H9 (cell line): Measurements from ENCODE around the gene DKK3. TPM values are rescaled to one million over a fixed set of nuclear protein-coding genes. Genes with fewer than 3 reads are reported as not detected.

Experiments
- DNase-seq: peaks from one replicate; pipeline ENCODE4 v3.0.0-alpha.2; 2017
- H2AFZ ChIP-seq: one replicate; pipeline ENCODE4 v1.6.1; 2013; ENCODE audit warnings: mild to moderate bottlenecking, low read length, control low read depth, moderate library complexity
- H2AK5ac ChIP-seq: 2 replicates; pipeline ENCODE4 v1.6.1; 2013; ENCODE audit warnings: low read length, control low read depth, mixed read lengths; ENCODE audit not compliant: insufficient read length
- H2BK120ac ChIP-seq: one replicate; pipeline ENCODE4 v1.6.1; 2013; ENCODE audit warnings: low read depth, mild to moderate bottlenecking, low read length, control low read depth, inconsistent platforms; ENCODE audit not compliant: poor library complexity, severe bottlenecking
- H2BK12ac ChIP-seq: 2 replicates; pipeline ENCODE4 v1.6.1; 2013; ENCODE audit warnings: low read length, control low read depth, mixed read lengths, low read depth; ENCODE audit not compliant: insufficient read length
- H2BK15ac ChIP-seq: 2 replicates; pipeline ENCODE4 v1.6.1; 2013; ENCODE audit warnings: low read depth, low read length, control low read depth
- H2BK20ac ChIP-seq: one replicate; pipeline ENCODE4 v1.6.1; 2013; ENCODE audit warnings: low read depth, mild to moderate bottlenecking, low read length, control low read depth, inconsistent platforms; ENCODE audit not compliant: poor library complexity, severe bottlenecking
- H2BK5ac ChIP-seq: 2 replicates; pipeline ENCODE4 v1.6.1; 2013; ENCODE audit warnings: low read length, control low read depth, mixed read lengths; ENCODE audit not compliant: insufficient read length
- H3K14ac ChIP-seq: 2 replicates; pipeline ENCODE4 v1.6.1; 2013; ENCODE audit warnings: low read length, control low read depth; ENCODE audit not compliant: insufficient read depth
- H3K18ac ChIP-seq: 2 replicates; pipeline ENCODE4 v1.6.1; 2013; ENCODE audit warnings: low read depth, mild to moderate bottlenecking, mixed read lengths, low read length, control low read depth; ENCODE audit not compliant: insufficient read length
- H3K23ac ChIP-seq: 2 replicates; pipeline ENCODE4 v1.6.1; 2013; ENCODE audit warnings: low read length, control low read depth, mixed read lengths, low read depth; ENCODE audit not compliant: insufficient read length
- H3K23me2 ChIP-seq: 2 replicates; pipeline ENCODE4 v1.6.1; 2013; ENCODE audit warnings: low read depth, mild to moderate bottlenecking, mixed read lengths, low read length, control low read depth; ENCODE audit not compliant: insufficient read length, poor library complexity, severe bottlenecking
- H3K27ac ChIP-seq: 2 replicates; pipeline ENCODE4 v1.5.1; 2013; ENCODE audit warnings: low read length, control low read depth, mixed read lengths, low read depth; ENCODE audit not compliant: insufficient read length
- H3K27me3 ChIP-seq: 2 replicates; pipeline ENCODE4 v1.6.1; 2013; ENCODE audit warnings: low read length, control low read depth, inconsistent platforms; ENCODE audit not compliant: insufficient read depth
- H3K4ac ChIP-seq: 2 replicates; pipeline ENCODE4 v1.6.1; 2013; ENCODE audit warnings: low read depth, mild to moderate bottlenecking, control low read depth, inconsistent platforms, low read length, moderate library complexity
- H3K4me1 ChIP-seq: 2 replicates; pipeline ENCODE4 v1.6.1; 2013; ENCODE audit warnings: low read length, control low read depth, inconsistent platforms; ENCODE audit not compliant: insufficient read depth
- H3K4me2 ChIP-seq: 2 replicates; pipeline ENCODE4 v1.6.1; 2013; ENCODE audit warnings: low read length, control low read depth, mixed read lengths; ENCODE audit not compliant: insufficient read length, insufficient read depth
- H3K56ac ChIP-seq: 2 replicates; pipeline ENCODE4 v1.6.1; 2013; ENCODE audit warnings: low read depth, mild to moderate bottlenecking, mixed read lengths, low read length, control low read depth; ENCODE audit not compliant: insufficient read length
- H3K79me1 ChIP-seq: 2 replicates; pipeline ENCODE4 v1.6.1; 2013; ENCODE audit warnings: low read depth, mild to moderate bottlenecking, moderate library complexity, low read length, control low read depth, inconsistent platforms; ENCODE audit not compliant: insufficient read depth, poor library complexity, severe bottlenecking
- H3K79me2 ChIP-seq: 2 replicates; pipeline ENCODE4 v1.6.1; 2013; ENCODE audit warnings: low read length, control low read depth, inconsistent platforms; ENCODE audit not compliant: insufficient read depth
- H3K9ac ChIP-seq: 2 replicates; pipeline ENCODE4 v1.6.1; 2013; ENCODE audit warnings: low read length, control low read depth, mixed read lengths; ENCODE audit not compliant: insufficient read length; ENCODE audit errors: extremely low read depth
- H3K9me3 ChIP-seq: one replicate; pipeline ENCODE4 v1.6.1; 2013; ENCODE audit warnings: low read depth, low read length, inconsistent platforms; ENCODE audit not compliant: control insufficient read depth
- H3T11ph ChIP-seq: one replicate; pipeline ENCODE4 v1.6.1; 2013; ENCODE audit warnings: mild to moderate bottlenecking, low read length, control low read depth, inconsistent platforms
- H4K20me1 ChIP-seq: one replicate; pipeline ENCODE4 v1.6.1; 2013; ENCODE audit not compliant: control insufficient read depth, insufficient read length, insufficient read depth
- H4K5ac ChIP-seq: 2 replicates; pipeline ENCODE4 v1.6.1; 2013; ENCODE audit warnings: low read depth, mild to moderate bottlenecking, mixed read lengths, low read length, control low read depth; ENCODE audit not compliant: insufficient read length
- H4K8ac ChIP-seq: replicated peaks from 2 replicates; pipeline ENCODE4 v1.6.1; 2013; ENCODE audit warnings: low read length, control low read depth, mixed read lengths, low read depth; ENCODE audit not compliant: insufficient read length
- H4K91ac ChIP-seq: 2 replicates; pipeline ENCODE4 v1.6.1; 2013; ENCODE audit warnings: low read depth, mild to moderate bottlenecking, moderate library complexity, mixed read lengths, low read length, control low read depth; ENCODE audit not compliant: insufficient read length
- H3K27ac Mint-ChIP-seq, 3 experiments: 2 replicates in 2 of 3; 3 replicates in 1 of 3; pipeline ENCODE4 v1.8.0; 2020 to 2021; ENCODE audit warnings: mixed read lengths in 3 of 3, mild to moderate bottlenecking in 1 of 3, moderate library complexity in 1 of 3
- H3K27me3 Mint-ChIP-seq: 2 replicates; pipeline ENCODE4 v1.8.0; 2021; ENCODE audit warnings: low read depth, mild to moderate bottlenecking, moderate library complexity, mixed read lengths
- H3K36me3 Mint-ChIP-seq, 3 experiments: 2 replicates in 2 of 3; 3 replicates in 1 of 3; pipeline ENCODE4 v1.8.0; 2020 to 2021; ENCODE audit warnings: low read depth in 3 of 3, mixed read lengths in 3 of 3; ENCODE audit not compliant: insufficient read depth in 1 of 3
- H3K4me1 Mint-ChIP-seq, 2 experiments: 2 replicates each; pipeline ENCODE4 v1.8.0; 2020; ENCODE audit warnings: mixed read lengths in 2 of 2
- H3K4me3 Mint-ChIP-seq, 2 experiments: 2 replicates in 1 of 2; 3 replicates in 1 of 2; pipeline ENCODE4 v1.8.0; 2020 to 2021; ENCODE audit warnings: mild to moderate bottlenecking in 2 of 2, mixed read lengths in 2 of 2, moderate library complexity in 1 of 2
- H3K9me3 Mint-ChIP-seq, 2 experiments: 2 replicates in 1 of 2; 3 replicates in 1 of 2; pipeline ENCODE4 v1.8.0; 2020; ENCODE audit warnings: mild to moderate bottlenecking in 2 of 2, mixed read lengths in 2 of 2, moderate library complexity in 1 of 2
- CTCF ChIP-seq: fragments of 200-600 bp; sonication (generic); conservative IDR thresholded peaks from 3 replicates; pipeline ENCODE4 v1.8.0; 2021; ENCODE audit warnings: antibody characterized with exemption, mild to moderate bottlenecking
- WGBS: extraction: QIAGEN DNeasy Blood & Tissue Kit; methylation state at CpG from one replicate; pipeline ENCODE4 v1.1.7; 2013; ENCODE audit warnings: missing lambda C conversion rate, low lambda C conversion rate, mixed read lengths; ENCODE audit not compliant: insufficient read length; ENCODE audit errors: extremely low coverage; 5-methylcytosine and 5-hydroxymethylcytosine counted together
- total RNA-seq: library from RNA; stranded (reverse); gene quantifications from 2 replicates; pipeline ENCODE4 v1.2.1, GENCODE V29; 2021

Gene DKK3
- total RNA-seq, 1 experiment from 2014 or later: 17.1 TPM

- no peak overlapping the region for H2AK5ac ChIP-seq
- peaks cover 17 to 19% of the 10 kb centered on the region in 2 experiments; a peak in 4 of 5 replicates for H3K9me3 Mint-ChIP-seq
- H3K36me3 Mint-ChIP-seq: peaks cover 4 to 18% (median 9%) of the 10 kb centered on the region in 3 experiments
- DNase-seq: no peak
- no peak overlapping the region for H3K4ac ChIP-seq
- H3K4me1 ChIP-seq: no peaks in the 10 kb centered on the region; the same call in 1 of the 2 replicates
- H4K5ac ChIP-seq: no peak overlapping the region
- no peak overlapping the region for H2BK20ac ChIP-seq
- no peaks in the 10 kb centered on the region for H3K79me1 ChIP-seq
- H3K4me1 Mint-ChIP-seq: peaks cover 7 to 8% of the 10 kb centered on the region in 2 experiments; a peak in 3 of 4 replicates
- H3K27me3 ChIP-seq: no peaks in the 10 kb centered on the region
- WGBS: no CpG with 5 or more reads among the region's 1 CpG
- no peak overlapping the region for H3K27ac Mint-ChIP-seq
- H4K91ac ChIP-seq: no peak overlapping the region
- no peaks in the 10 kb centered on the region for H4K20me1 ChIP-seq
- no peak overlapping the region for H3K9ac ChIP-seq
- H3T11ph ChIP-seq: no peak overlapping the region
- no peak for TF ChIP-seq CTCF
- no peak overlapping the region for H3K27ac ChIP-seq
- no peak overlapping the region for H3K14ac ChIP-seq
- H2BK15ac ChIP-seq: no peak overlapping the region
- peaks cover 7% of the 10 kb centered on the region for H3K27me3 Mint-ChIP-seq
- no peak overlapping the region for H3K56ac ChIP-seq
- no peak overlapping the region for H4K8ac ChIP-seq
- H2BK5ac ChIP-seq: no peak overlapping the region
- H3K79me2 ChIP-seq: no peaks in the 10 kb centered on the region
- H3K9me3 ChIP-seq: peaks cover 10% of the 10 kb centered on the region
- H2BK12ac ChIP-seq: no peak overlapping the region
- H2AFZ ChIP-seq: no peak overlapping the region
- H3K4me2 ChIP-seq: no peak overlapping the region
- H3K23me2 ChIP-seq: no peaks in the 10 kb centered on the region
- no peak overlapping the region for H3K18ac ChIP-seq
- no peak overlapping the region for H2BK120ac ChIP-seq
- no peak overlapping the region for H3K4me3 Mint-ChIP-seq
- H3K23ac ChIP-seq: no peak overlapping the region
Observed at GRCh38 chr11:12023015-12023414, 14.6 kb upstream of the DKK3 start.
